Mesenchymal stem cell (in vitro differentiated cells and primary cell): Measurements from ENCODE around the gene GPR107.

Source experiments
- DNase-seq: peaks from one replicate; pipeline ENCODE4 v3.0.0-alpha.2; 2013
- H2AFZ ChIP-seq: one replicate; pipeline ENCODE4 v1.6.1; 2013; ENCODE audit warnings: low read depth, mild to moderate bottlenecking, control low read depth, inconsistent platforms, low read length, moderate library complexity
- H2AK5ac ChIP-seq: 2 replicates; pipeline ENCODE4 v1.6.1; 2013; ENCODE audit warnings: low read length, moderate library complexity, mild to moderate bottlenecking, inconsistent platforms; ENCODE audit not compliant: severe bottlenecking
- H2BK120ac ChIP-seq: one replicate; pipeline ENCODE4 v1.6.1; 2013; ENCODE audit warnings: low read depth, mild to moderate bottlenecking, inconsistent platforms, low read length, moderate library complexity
- H2BK12ac ChIP-seq, 2 experiments: one replicate each; pipeline ENCODE4 v1.6.1; 2013; ENCODE audit warnings: inconsistent platforms in 2 of 2, low read length in 2 of 2, mild to moderate bottlenecking in 2 of 2, moderate library complexity in 2 of 2, control low read depth in 1 of 2
- H2BK15ac ChIP-seq: one replicate; pipeline ENCODE4 v1.6.1; 2013; ENCODE audit warnings: mild to moderate bottlenecking, low read depth, inconsistent platforms; ENCODE audit not compliant: poor library complexity, severe bottlenecking
- H2BK5ac ChIP-seq: 2 replicates; pipeline ENCODE4 v1.6.1; 2013; ENCODE audit warnings: low read depth, mild to moderate bottlenecking, low read length, control low read depth, inconsistent platforms; ENCODE audit not compliant: poor library complexity, severe bottlenecking
- H3K14ac ChIP-seq, 2 experiments: one replicate each; pipeline ENCODE4 v1.6.1; 2013; ENCODE audit warnings: inconsistent platforms in 2 of 2, low read length in 2 of 2, control low read depth in 1 of 2, mild to moderate bottlenecking in 1 of 2, moderate library complexity in 1 of 2
- H3K18ac ChIP-seq, 2 experiments: one replicate each; pipeline ENCODE4 v1.6.1; 2013; ENCODE audit warnings: inconsistent platforms in 2 of 2, low read length in 2 of 2, control low read depth in 1 of 2, low read depth in 1 of 2, mild to moderate bottlenecking in 1 of 2
- H3K23ac ChIP-seq, 2 experiments: one replicate each; pipeline ENCODE4 v1.6.1; 2013; ENCODE audit warnings: inconsistent platforms in 2 of 2, low read length in 2 of 2, mild to moderate bottlenecking in 2 of 2, moderate library complexity in 2 of 2, control low read depth in 1 of 2
- H3K27ac ChIP-seq: 2 replicates; pipeline ENCODE4 v1.5.1; 2013; ENCODE audit warnings: mild to moderate bottlenecking, moderate library complexity, low read length, control low read depth, inconsistent platforms; ENCODE audit not compliant: poor library complexity, severe bottlenecking
- H3K27me3 ChIP-seq, 2 experiments: 2 replicates each; pipeline versions ENCODE4 v1.6.1 to v1.7.0; 2013; ENCODE audit warnings: low read length in 2 of 2, mild to moderate bottlenecking in 2 of 2, moderate library complexity in 2 of 2, control low read depth in 1 of 2, inconsistent platforms in 1 of 2; ENCODE audit not compliant: control insufficient read depth in 1 of 2, insufficient read depth in 1 of 2
- H3K36me3 ChIP-seq, 2 experiments: 2 replicates each; pipeline versions ENCODE4 v1.6.1 to v1.7.0; 2013; ENCODE audit warnings: low read length in 2 of 2, control low read depth in 1 of 2, inconsistent platforms in 1 of 2, low read depth in 1 of 2, mild to moderate bottlenecking in 1 of 2; ENCODE audit not compliant: insufficient read depth in 2 of 2, control insufficient read depth in 1 of 2
- H3K4ac ChIP-seq, 2 experiments: one replicate each; pipeline ENCODE4 v1.6.1; 2013; ENCODE audit warnings: inconsistent platforms in 2 of 2, low read length in 2 of 2, mild to moderate bottlenecking in 2 of 2, moderate library complexity in 2 of 2, control low read depth in 1 of 2, low read depth in 1 of 2
- H3K4me1 ChIP-seq: 2 replicates; pipeline ENCODE4 v1.6.1; 2013; ENCODE audit warnings: low read depth, low read length, control low read depth; ENCODE audit not compliant: control insufficient read depth, insufficient read depth
- H3K4me2 ChIP-seq: 2 replicates; pipeline ENCODE4 v1.6.1; 2013; ENCODE audit warnings: low read length, mild to moderate bottlenecking, inconsistent platforms; ENCODE audit not compliant: poor library complexity, severe bottlenecking
- H3K4me3 ChIP-seq, 2 experiments: 2 replicates each; pipeline versions ENCODE4 v1.5.1 to v1.7.0; 2013; ENCODE audit warnings: low read length in 2 of 2, mild to moderate bottlenecking in 2 of 2, control low read depth in 1 of 2, low read depth in 1 of 2; ENCODE audit not compliant: insufficient read depth in 1 of 2
- H3K79me1 ChIP-seq: replicated peaks from 2 replicates; pipeline ENCODE4 v1.6.1; 2013; ENCODE audit warnings: mild to moderate bottlenecking, control low read depth, low read length, inconsistent platforms; ENCODE audit not compliant: poor library complexity, severe bottlenecking
- H3K9ac ChIP-seq: 2 replicates; pipeline ENCODE4 v1.7.0; 2013; ENCODE audit warnings: mild to moderate bottlenecking, low read length, moderate library complexity
- H3K9me3 ChIP-seq: 2 replicates; pipeline ENCODE4 v1.7.0; 2013; ENCODE audit warnings: mild to moderate bottlenecking, low read length; ENCODE audit not compliant: control insufficient read depth
- H4K8ac ChIP-seq: one replicate; pipeline ENCODE4 v1.6.1; 2013; ENCODE audit warnings: inconsistent platforms, mild to moderate bottlenecking, low read length, moderate library complexity
- H4K91ac ChIP-seq: one replicate; pipeline ENCODE4 v1.6.1; 2013; ENCODE audit warnings: mild to moderate bottlenecking, low read length, inconsistent platforms
- WGBS: methylation state at CpG from one replicate; pipeline ENCODE4 v1.1.7; 2013; ENCODE audit warnings: mixed read lengths; 5-methylcytosine and 5-hydroxymethylcytosine counted together

GPR107 gene

DNA sequence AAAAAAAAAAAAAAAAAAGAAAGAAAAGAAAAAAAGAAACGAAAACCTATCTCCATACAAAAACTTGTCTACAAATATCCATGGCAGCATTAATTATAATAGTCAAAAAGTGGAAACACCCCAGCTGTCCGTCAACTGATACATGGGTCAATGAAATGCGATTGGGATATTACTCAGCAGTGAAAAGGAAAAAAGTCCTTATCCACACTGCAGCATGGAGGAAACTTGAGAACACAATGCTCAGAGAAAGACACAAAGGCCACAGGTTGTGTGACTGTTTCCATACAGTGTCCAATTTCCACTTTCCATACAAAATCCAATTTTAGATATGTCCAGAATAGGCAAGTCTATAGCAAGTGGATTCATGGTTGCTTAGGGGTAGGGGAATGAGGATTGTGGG, 94.2 kb downstream of the GPR107 start:
- Histone ChIP-seq H3K9me3 (no peaks in the 10 kb centered on the region), H4K8ac (no peak overlapping the region), H3K14ac (no peak overlapping the region), H2BK120ac (no peak overlapping the region), H3K18ac (no peak overlapping the region), H3K4me1 (peaks cover 10% of the 10 kb centered on the region), H3K4me2 (no peak overlapping the region), H2AK5ac (no peak overlapping the region), H3K23ac (no peak overlapping the region), H3K4me3 (no peak overlapping the region), H3K27ac (no peak overlapping the region), H2BK5ac (no peak overlapping the region), H2AFZ (no peak overlapping the region), H3K79me1 (no peaks in the 10 kb centered on the region), H2BK12ac (no peak overlapping the region), H3K36me3 (no peaks in the 10 kb centered on the region), H4K91ac (no peak overlapping the region), H3K4ac (no peak overlapping the region), H2BK15ac (no peak overlapping the region), H3K27me3 (peaks cover 0 to 2% of the 10 kb centered on the region in 2 experiments), H3K9ac (no peak overlapping the region)
- DNase-seq: no peak
- 98% methylated on average over 3 of the region's 3 CpGs for WGBS

DNA sequence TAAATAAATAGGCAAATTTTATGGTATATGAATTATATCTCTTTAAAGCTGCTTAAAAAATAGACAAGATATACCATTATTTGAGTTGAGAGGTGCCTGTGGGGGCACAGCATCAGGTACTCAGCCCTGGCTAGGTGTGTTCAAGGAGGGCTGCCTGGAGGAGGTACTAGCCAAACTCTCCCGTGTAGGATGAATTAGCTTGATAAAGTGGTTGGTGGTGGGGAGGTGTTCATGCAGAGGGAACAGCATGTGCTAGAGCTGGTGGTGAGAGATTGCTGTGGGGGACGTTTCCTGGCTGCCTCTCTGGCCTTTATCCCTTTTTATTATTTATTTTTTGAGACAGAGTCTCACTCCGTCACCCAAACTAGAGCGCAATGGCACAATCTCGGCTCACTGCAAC, 95.3 kb downstream of the GPR107 start:
- H2BK15ac ChIP-seq: no peak overlapping the region
- H3K18ac ChIP-seq: no peak overlapping the region
- no peak overlapping the region for H2BK12ac ChIP-seq
- H3K4ac ChIP-seq: no peak overlapping the region
- H3K9ac ChIP-seq: no peak overlapping the region
- peaks cover 0 to 2% of the 10 kb centered on the region in 2 experiments for H3K27me3 ChIP-seq
- H3K36me3 ChIP-seq: no peaks in the 10 kb centered on the region
- no peaks in the 10 kb centered on the region for H3K9me3 ChIP-seq
- no peaks in the 10 kb centered on the region for H3K79me1 ChIP-seq
- H3K14ac ChIP-seq: no peak overlapping the region
- no peak for DNase-seq
- no peak overlapping the region for H3K4me3 ChIP-seq
- H3K4me2 ChIP-seq: no peak overlapping the region
- H2AFZ ChIP-seq: no peak overlapping the region
- no peak overlapping the region for H2BK5ac ChIP-seq
- H2AK5ac ChIP-seq: peak overlapping the region; percentile 31
- H4K91ac ChIP-seq: no peak overlapping the region
- H2BK120ac ChIP-seq: no peak overlapping the region
- peaks cover 8% of the 10 kb centered on the region for H3K4me1 ChIP-seq
- WGBS: 95% methylated on average over 4 of the region's 5 CpGs
- no peak overlapping the region for H3K27ac ChIP-seq
- H3K23ac ChIP-seq: no peak overlapping the region
- H4K8ac ChIP-seq: no peak overlapping the region

- Histone ChIP-seq H2BK120ac (no peak overlapping the region), H2BK15ac (no peak overlapping the region), H4K8ac (no peak overlapping the region), H3K4me1 (peaks cover 5% of the 10 kb centered on the region), H3K4me3 (no peak overlapping the region), H3K4ac (no peak overlapping the region), H3K79me1 (no peaks in the 10 kb centered on the region), H3K27ac (no peak overlapping the region), H3K18ac (no peak overlapping the region), H3K9ac (no peak overlapping the region), H3K14ac (no peak overlapping the region), H3K9me3 (no peaks in the 10 kb centered on the region), H3K23ac (no peak overlapping the region), H2AFZ (no peak overlapping the region), H4K91ac (no peak overlapping the region), H3K4me2 (no peak overlapping the region), H3K36me3 (no peaks in the 10 kb centered on the region), H3K27me3 (peaks cover 0 to 2% of the 10 kb centered on the region in 2 experiments), H2BK12ac (no peak overlapping the region), H2AK5ac (no peak overlapping the region), H2BK5ac (no peak overlapping the region)
- 89% methylated on average over 5 of the region's 5 CpGs for WGBS
- no peak for DNase-seq
Measured at GRCh38 chr9:130149654-130150286, 96.1 kb downstream of the GPR107 start.

DNA sequence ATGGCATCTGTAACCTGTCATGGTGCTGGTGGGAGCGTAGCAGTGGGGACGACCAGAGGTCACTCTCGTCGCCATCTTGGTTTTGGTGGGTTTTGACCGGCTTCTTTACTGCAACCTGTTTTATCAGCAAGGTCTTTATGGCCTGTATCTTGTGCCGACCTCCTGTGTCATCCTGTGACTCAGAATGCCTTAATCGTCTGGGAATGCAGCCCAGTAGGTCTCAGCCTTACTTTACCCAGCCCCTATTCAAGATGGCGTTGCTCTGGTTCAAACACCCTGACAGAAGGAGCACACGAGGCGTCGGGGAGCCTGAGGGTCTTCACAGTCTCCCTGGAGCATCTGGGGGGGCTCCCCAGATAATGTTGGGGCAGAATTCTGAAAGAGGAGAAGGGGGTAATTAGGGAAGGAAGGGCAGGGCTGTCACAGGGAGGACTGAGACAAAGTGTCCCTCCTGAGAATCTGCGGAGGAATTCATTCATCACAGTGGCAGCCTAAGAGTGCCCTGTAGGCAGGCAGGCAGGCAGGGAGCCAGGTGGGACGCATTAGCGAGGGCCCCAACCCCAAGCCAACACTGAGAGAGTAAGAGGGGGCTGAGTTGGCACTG, 97.2 kb downstream of the GPR107 start:
- Histone ChIP-seq H2AK5ac (no peak overlapping the region), H3K14ac (no peak overlapping the region), H3K4me1 (peaks cover 5% of the 10 kb centered on the region), H2BK12ac (no peak overlapping the region), H2BK15ac (no peak overlapping the region), H3K9me3 (no peaks in the 10 kb centered on the region), H3K9ac (no peak overlapping the region), H3K23ac (no peak overlapping the region), H2BK120ac (no peak overlapping the region), H3K36me3 (no peaks in the 10 kb centered on the region), H3K18ac (peak overlapping the region in 1 of 2 experiments; percentile 28), H4K8ac (peak overlapping the region; percentile 12), H2AFZ (no peak overlapping the region), H3K27ac (no peak overlapping the region), H3K79me1 (no peaks in the 10 kb centered on the region), H3K4me3 (no peak overlapping the region), H4K91ac (no peak overlapping the region), H2BK5ac (no peak overlapping the region), H3K27me3 (peaks cover 0 to 2% of the 10 kb centered on the region in 2 experiments), H3K4me2 (no peak overlapping the region), H3K4ac (no peak overlapping the region)
- peak; percentile 60 for DNase-seq
- WGBS: 67% methylated on average over 14 of the region's 14 CpGs
